HEK293 (cell line): ENCODE results near the gene PDE3A.

Source experiments
- CTCF ChIP-seq: fragments of 450-650 bp; formaldehyde crosslinking; IDR thresholded peaks from 2 replicates; pipeline ENCODE4 v1.5.1; 2016; ENCODE audit warnings: missing biosample characterization, missing genetic modification characterization
- HOXC10 ChIP-seq: sonication (generic); formaldehyde crosslinking; IDR thresholded peaks from 2 replicates; pipeline ENCODE4 v1.8.1; 2023; ENCODE audit warnings: mild to moderate bottlenecking, missing genetic modification reagents
- MYNN ChIP-seq: fragments of 450-650 bp; formaldehyde crosslinking; IDR thresholded peaks from 2 replicates; pipeline ENCODE4 v1.5.1; 2016; ENCODE audit warnings: missing biosample characterization, missing genetic modification characterization, borderline replicate concordance
- ZNF274 ChIP-seq, 2 experiments: fragments of 200-500 bp in 1 of 2; fragments of 450-650 bp in 1 of 2; sonication (Bioruptor generic) in 1 of 2; formaldehyde crosslinking in 1 of 2; IDR thresholded peaks; 2 replicates each; pipeline versions ENCODE4 v1.5.1 to v1.6.1; 2014 to 2016; ENCODE audit warnings: borderline replicate concordance in 1 of 2, inconsistent platforms in 1 of 2, low read length in 1 of 2, missing biosample characterization in 1 of 2, missing genetic modification characterization in 1 of 2
- ZNF510 ChIP-seq: fragments of 450-650 bp; formaldehyde crosslinking; IDR thresholded peaks from 2 replicates; pipeline ENCODE4 v1.5.1; 2018; ENCODE audit warnings: mild to moderate bottlenecking, missing genetic modification characterization, missing biosample characterization; ENCODE audit not compliant: insufficient replicate concordance

DNA sequence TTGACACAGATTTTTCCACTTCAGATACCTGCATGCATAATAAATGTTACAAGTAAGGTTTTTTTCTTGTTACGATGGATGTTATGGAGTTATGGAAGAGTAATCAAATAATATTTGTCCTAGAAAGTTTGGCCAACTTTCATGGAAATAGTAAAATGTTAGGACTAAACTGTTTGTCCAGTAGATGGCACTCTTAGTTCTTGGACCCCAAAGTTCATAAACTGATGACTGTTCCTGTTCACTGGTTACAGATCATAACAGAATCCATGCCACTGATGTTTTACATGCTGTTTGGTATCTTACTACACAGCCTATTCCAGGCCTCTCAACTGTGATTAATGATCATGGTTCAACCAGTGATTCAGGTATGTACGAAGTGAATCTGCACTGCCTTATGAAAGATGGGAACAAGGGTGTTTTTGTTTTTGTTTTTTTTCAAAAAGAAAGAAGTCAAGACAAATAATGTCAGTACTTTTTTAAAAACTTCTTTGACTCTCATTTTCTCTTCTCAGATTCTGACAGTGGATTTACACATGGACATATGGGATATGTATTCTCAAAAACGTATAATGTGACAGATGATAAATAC lies 278.0 kb downstream of the PDE3A start:
- TF ChIP-seq ZNF510 (tag by site-specific recombination) (no peak), ZNF274 (IDR thresholded peaks at IDR 0.05; ENCODE audit: low read length) (no peak), ZNF274 (tag by site-specific recombination; IDR thresholded peaks at IDR 0.05; ENCODE audit: borderline replicate concordance) (no peak), MYNN (tag by site-specific recombination) (no peak), HOXC10 (no peak), CTCF (tag by site-specific recombination) (no peak)
